IgD-negative memory B cell (primary cell): Measurements from ENCODE around the gene ACR. TPM values are rescaled to one million over a fixed set of nuclear protein-coding genes. Genes with fewer than 3 reads are reported as not detected.

Experiments used
- H3K27ac Mint-ChIP-seq, 3 donors: one replicate each; pipeline ENCODE4 v1.8.0; 2020 to 2022; ENCODE audit warnings: mild to moderate bottlenecking in 3 of 3, mixed read lengths in 3 of 3, moderate library complexity in 1 of 3
- H3K27me3 Mint-ChIP-seq: one replicate; pipeline ENCODE4 v1.8.0; 2021; ENCODE audit warnings: mixed read lengths
- H3K36me3 Mint-ChIP-seq: one replicate; pipeline ENCODE4 v1.8.0; 2020; ENCODE audit warnings: mild to moderate bottlenecking, mixed read lengths
- H3K4me1 Mint-ChIP-seq, 3 donors: one replicate each; pipeline ENCODE4 v1.8.0; 2020 to 2022; ENCODE audit warnings: mixed read lengths in 3 of 3, mild to moderate bottlenecking in 1 of 3
- H3K4me3 Mint-ChIP-seq, 4 donors: one replicate each; pipeline ENCODE4 v1.8.0; 2020 to 2022; ENCODE audit warnings: mild to moderate bottlenecking in 4 of 4, mixed read lengths in 4 of 4, moderate library complexity in 3 of 4
- H3K9me3 Mint-ChIP-seq, 3 donors: one replicate each; pipeline ENCODE4 v1.8.0; 2020 to 2021; ENCODE audit warnings: mixed read lengths in 3 of 3, mild to moderate bottlenecking in 1 of 3
- polyA plus RNA-seq: library from polyadenylated mRNA; unstranded; fragments of 300-500 nt; fragmentation: Illumina TruSeq; gene quantifications from one replicate; pipeline ENCODE4 v1.2.3, GENCODE V29; 2021

Gene ACR
- polyA plus RNA-seq, 1 donor from 2014 or later: not detected

DNA sequence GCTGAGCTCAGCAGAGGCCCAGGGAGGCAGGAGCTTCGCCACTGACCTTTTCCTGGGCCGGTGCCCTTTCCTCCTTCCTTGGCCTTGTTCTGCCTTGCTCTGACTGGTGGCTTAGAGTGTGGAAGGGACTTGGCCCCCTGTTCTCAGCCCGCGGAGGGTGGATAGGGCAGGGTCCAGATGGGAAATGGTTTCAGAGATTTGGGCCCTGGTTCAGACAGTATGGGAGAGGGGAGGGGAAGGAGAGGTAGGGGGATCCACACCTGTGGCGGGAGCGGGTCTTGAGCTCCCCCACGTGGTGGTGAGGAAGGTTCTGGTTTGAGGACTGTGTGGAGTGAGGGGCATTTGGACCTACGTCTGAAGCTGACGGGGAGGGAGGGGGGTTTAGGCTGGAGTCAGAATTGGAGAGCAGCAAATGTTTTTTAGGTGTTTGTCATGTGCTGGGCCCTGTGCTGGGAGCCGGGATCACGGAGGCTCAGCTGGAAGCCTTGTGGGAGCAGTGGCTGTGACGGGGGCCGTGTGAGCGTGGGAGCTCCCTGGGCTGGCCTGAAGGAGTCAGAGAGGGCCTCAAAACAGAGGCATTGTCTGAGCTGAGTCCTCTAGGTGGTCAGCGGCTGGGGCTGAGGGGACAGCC lies 38.1 kb upstream of the ACR start:
- no peak overlapping the region for H3K4me3 Mint-ChIP-seq
- H3K27ac Mint-ChIP-seq: no peak overlapping the region
- H3K27me3 Mint-ChIP-seq: peaks cover 8% of the 10 kb centered on the region
- no peaks in the 10 kb centered on the region for H3K4me1 Mint-ChIP-seq
- no peaks in the 10 kb centered on the region for H3K9me3 Mint-ChIP-seq
- no peaks in the 10 kb centered on the region for H3K36me3 Mint-ChIP-seq

DNA sequence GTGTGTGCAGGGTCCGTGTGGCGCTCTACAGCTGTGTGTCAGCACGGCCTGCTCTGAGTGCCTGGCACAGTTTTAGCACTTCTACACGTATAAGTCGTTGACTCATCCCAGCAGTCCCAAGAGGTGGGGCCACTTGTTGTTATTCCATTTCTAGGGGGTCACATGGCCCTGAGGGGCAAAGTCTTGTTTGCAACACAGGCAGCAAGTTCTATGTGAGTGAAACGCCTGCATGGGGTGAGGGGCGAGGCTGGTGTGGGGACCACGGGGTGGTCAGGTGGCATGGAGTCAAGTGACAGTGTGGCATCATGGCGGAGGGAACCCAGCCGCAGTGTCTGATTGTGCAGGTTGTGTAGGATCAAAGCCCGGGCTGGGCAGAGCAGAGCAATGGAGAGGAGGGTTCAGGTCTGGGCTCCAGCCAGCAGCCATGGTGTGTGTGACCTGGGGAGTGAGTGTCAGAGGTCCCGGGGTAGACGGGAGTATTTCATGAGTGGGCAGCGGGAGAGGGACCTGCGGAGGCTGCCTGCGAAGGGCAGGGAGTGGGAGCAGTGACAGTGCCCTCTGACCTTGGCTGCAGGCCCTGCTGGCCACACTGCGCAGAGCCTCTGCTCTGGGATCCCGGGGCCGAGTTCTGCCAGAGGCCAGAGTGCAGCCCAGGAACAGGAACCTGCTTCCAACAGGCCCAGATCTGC lies 37.5 kb upstream of the ACR start:
- Mint-ChIP-seq H3K4me1 (no peaks in the 10 kb centered on the region), H3K4me3 (peak overlapping the region in 1 of 4 donors; percentile 28), H3K27ac (no peak overlapping the region), H3K9me3 (no peaks in the 10 kb centered on the region), H3K36me3 (no peaks in the 10 kb centered on the region), H3K27me3 (peaks cover 8% of the 10 kb centered on the region)

GRCh38 chr22:50701076-50701419 lies 37.0 kb upstream of the ACR start:
- no peaks in the 10 kb centered on the region for H3K9me3 Mint-ChIP-seq
- peak overlapping the region in 1 of 3 donors; percentile 37 for H3K27ac Mint-ChIP-seq
- H3K36me3 Mint-ChIP-seq: no peaks in the 10 kb centered on the region

DNA sequence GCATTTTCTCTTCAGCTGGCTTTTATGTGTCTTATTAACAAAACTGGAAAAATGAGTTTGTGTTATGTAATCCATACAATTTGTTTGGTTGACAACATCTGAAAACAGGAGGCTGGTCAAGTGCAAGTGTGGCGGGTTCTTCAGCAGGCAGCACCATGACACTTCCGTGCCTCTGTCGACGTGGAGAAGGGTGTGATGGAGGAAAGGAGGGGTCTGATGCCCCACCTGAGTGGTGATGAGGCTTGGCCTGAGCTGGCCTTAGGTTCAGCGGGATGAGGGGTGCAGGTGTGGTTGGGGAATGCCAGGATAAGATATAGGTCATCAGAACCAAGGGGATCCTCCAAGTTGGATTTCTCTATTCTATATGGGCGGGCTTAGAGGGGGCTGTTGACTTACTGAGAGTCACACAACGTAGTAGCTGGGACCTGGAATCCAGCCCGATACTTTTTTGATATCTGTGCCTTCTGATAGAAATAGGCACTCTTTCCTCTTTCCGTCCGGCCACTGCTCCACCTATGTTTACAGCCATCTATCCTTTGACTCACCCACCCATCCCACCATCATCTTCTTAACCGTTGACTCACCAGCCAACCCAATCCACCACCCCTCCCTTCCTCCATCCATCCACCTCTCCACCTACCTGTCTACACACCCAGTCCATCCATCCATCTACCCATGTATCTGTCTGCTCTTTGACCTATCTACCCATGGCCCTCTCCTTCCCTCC lies 36.4 kb upstream of the ACR start:
- Mint-ChIP-seq H3K9me3 (no peaks in the 10 kb centered on the region), H3K27ac (peak overlapping the region in 1 of 3 donors; percentile 37), H3K4me1 (no peaks in the 10 kb centered on the region), H3K27me3 (peaks cover 10% of the 10 kb centered on the region), H3K36me3 (no peaks in the 10 kb centered on the region), H3K4me3 (no peak overlapping the region)

More at GRCh38 chr22:50701076-50701419, 37.0 kb upstream of the ACR start:
- Mint-ChIP-seq H3K27me3 (peaks cover 8% of the 10 kb centered on the region), H3K4me1 (no peaks in the 10 kb centered on the region), H3K4me3 (no peak overlapping the region)

DNA sequence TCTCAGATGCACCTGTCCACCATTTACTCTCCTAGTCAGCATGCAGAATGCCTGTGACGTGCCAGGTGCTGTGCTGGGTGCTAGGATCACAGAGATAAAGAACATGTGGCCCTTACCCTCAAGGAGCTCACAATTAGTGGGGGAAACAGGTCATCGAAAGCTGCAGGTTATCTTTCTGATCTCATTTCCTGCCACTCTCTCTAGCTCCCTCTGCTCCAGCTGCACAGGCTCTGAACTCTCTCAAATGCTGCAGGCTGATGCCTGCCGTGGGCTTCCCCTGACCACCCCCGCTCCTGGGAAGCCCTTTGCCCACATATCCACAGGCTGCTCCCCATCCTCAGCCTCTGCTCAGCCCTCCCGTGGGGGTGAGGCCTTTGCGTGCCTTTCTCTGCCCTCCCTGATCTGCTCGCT lies 35.7 kb upstream of the ACR start:
- Mint-ChIP-seq H3K9me3 (no peaks in the 10 kb centered on the region), H3K27me3 (peaks cover 12% of the 10 kb centered on the region), H3K27ac (no peak overlapping the region), H3K4me1 (no peaks in the 10 kb centered on the region), H3K36me3 (no peaks in the 10 kb centered on the region), H3K4me3 (no peak overlapping the region)

- H3K4me1 Mint-ChIP-seq: no peaks in the 10 kb centered on the region
- no peak overlapping the region for H3K4me3 Mint-ChIP-seq
- no peak overlapping the region for H3K27ac Mint-ChIP-seq
- no peaks in the 10 kb centered on the region for H3K9me3 Mint-ChIP-seq
- H3K27me3 Mint-ChIP-seq: peaks cover 12% of the 10 kb centered on the region
- no peaks in the 10 kb centered on the region for H3K36me3 Mint-ChIP-seq
These were observed 34.9 kb upstream of the ACR start for GRCh38 chr22:50702821-50703725.

- H3K27ac Mint-ChIP-seq: no peak overlapping the region
- no peak overlapping the region for H3K4me3 Mint-ChIP-seq
- H3K9me3 Mint-ChIP-seq: no peaks in the 10 kb centered on the region
- peaks cover 12% of the 10 kb centered on the region for H3K27me3 Mint-ChIP-seq
- no peaks in the 10 kb centered on the region for H3K36me3 Mint-ChIP-seq
- no peaks in the 10 kb centered on the region for H3K4me1 Mint-ChIP-seq
These were observed 34.1 kb upstream of the ACR start for GRCh38 chr22:50703726-50704509.

GRCh38 chr22:50704510-50705218 lies 33.3 kb upstream of the ACR start:
- H3K27me3 Mint-ChIP-seq: peaks cover 12% of the 10 kb centered on the region
- no peak overlapping the region for H3K4me3 Mint-ChIP-seq
- no peaks in the 10 kb centered on the region for H3K9me3 Mint-ChIP-seq
- no peak overlapping the region for H3K27ac Mint-ChIP-seq
- H3K36me3 Mint-ChIP-seq: no peaks in the 10 kb centered on the region
- H3K4me1 Mint-ChIP-seq: no peaks in the 10 kb centered on the region

DNA sequence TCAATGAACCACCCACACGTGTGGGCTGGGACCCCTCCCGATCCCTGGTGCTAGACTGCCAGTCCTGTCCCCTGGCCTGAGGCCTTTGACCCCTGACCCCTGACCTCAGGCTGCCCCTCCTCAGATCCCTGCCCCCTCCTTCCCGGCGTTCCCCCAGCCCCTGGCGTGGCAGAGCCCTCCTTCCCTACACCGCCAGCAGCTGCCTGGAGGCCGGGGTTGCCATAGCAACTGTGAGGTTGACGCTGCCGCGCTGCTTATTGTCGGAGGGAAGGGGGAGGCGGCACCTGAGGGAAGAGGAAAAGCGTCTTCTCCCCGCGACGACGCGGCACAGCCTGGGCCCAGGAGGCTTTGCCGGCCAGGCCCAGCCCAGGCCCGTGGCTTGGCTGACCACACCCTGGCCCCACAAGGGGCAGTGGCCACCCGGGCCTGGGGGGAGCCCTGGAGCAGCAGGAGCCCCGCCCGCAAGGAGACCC lies 32.7 kb upstream of the ACR start:
- H3K9me3 Mint-ChIP-seq: no peaks in the 10 kb centered on the region
- H3K27me3 Mint-ChIP-seq: peaks cover 11% of the 10 kb centered on the region
- H3K27ac Mint-ChIP-seq: no peak overlapping the region
- H3K4me3 Mint-ChIP-seq: no peak overlapping the region
- H3K4me1 Mint-ChIP-seq: no peaks in the 10 kb centered on the region
- H3K36me3 Mint-ChIP-seq: no peaks in the 10 kb centered on the region

- H3K36me3 Mint-ChIP-seq: no peaks in the 10 kb centered on the region
- H3K4me3 Mint-ChIP-seq: no peak overlapping the region
- peaks cover 11% of the 10 kb centered on the region for H3K27me3 Mint-ChIP-seq
- H3K4me1 Mint-ChIP-seq: peaks cover 0 to 2% (median 0%) of the 10 kb centered on the region in 3 donors
- no peaks in the 10 kb centered on the region for H3K9me3 Mint-ChIP-seq
- no peak overlapping the region for H3K27ac Mint-ChIP-seq
These were observed 32.1 kb upstream of the ACR start for GRCh38 chr22:50705851-50706351.

GRCh38 chr22:50706481-50707125 lies 31.4 kb upstream of the ACR start:
- Mint-ChIP-seq H3K4me3 (no peak overlapping the region), H3K4me1 (peaks cover 0 to 2% (median 0%) of the 10 kb centered on the region in 3 donors), H3K27ac (no peak overlapping the region), H3K36me3 (no peaks in the 10 kb centered on the region), H3K27me3 (peaks cover 9% of the 10 kb centered on the region), H3K9me3 (no peaks in the 10 kb centered on the region)

- Mint-ChIP-seq H3K4me3 (peak overlapping the region in 1 of 4 donors; percentile 23), H3K27ac (no peak overlapping the region), H3K36me3 (no peaks in the 10 kb centered on the region), H3K27me3 (peaks cover 5% of the 10 kb centered on the region), H3K4me1 (peaks cover 0 to 2% (median 0%) of the 10 kb centered on the region in 3 donors), H3K9me3 (no peaks in the 10 kb centered on the region)
These were observed 29.5 kb upstream of the ACR start for GRCh38 chr22:50708474-50708873.

DNA sequence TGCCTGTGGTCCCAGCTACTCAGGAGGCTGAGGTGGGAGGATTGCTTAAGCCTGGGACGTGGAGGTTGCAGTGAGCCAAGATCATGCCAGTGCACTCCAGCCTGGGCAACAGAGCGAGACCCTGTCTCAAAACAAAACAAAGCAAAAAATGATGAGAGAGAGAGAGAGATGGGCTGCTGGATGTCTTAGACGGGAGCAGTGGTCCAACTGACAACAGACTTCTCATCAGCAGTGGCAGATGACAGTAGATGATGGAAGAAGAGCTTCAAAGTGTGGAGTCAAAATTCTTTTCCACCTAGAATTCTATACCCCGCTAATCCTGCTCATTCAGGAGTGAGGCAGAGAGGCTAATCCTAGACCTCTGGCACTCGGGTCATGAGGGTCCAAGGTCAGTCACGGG lies 29.0 kb upstream of the ACR start:
- peaks cover 0 to 2% (median 0%) of the 10 kb centered on the region in 3 donors for H3K4me1 Mint-ChIP-seq
- H3K27ac Mint-ChIP-seq: no peak overlapping the region
- no peaks in the 10 kb centered on the region for H3K36me3 Mint-ChIP-seq
- peaks cover 5% of the 10 kb centered on the region for H3K27me3 Mint-ChIP-seq
- no peak overlapping the region for H3K4me3 Mint-ChIP-seq
- no peaks in the 10 kb centered on the region for H3K9me3 Mint-ChIP-seq
